Skeletal muscle cell (primary cell): ENCODE results near the gene DHRS12.

Source experiments
- DNase-seq: peaks from one replicate; pipeline ENCODE4 v3.0.0-alpha.2; 2010; ENCODE audit warnings: low read depth
- H3K4me3 ChIP-seq: 2 replicates; pipeline ENCODE4 v1.5.1; 2011; ENCODE audit warnings: low read depth, mild to moderate bottlenecking, control low read depth, low read length, moderate library complexity

Gene DHRS12

DNA sequence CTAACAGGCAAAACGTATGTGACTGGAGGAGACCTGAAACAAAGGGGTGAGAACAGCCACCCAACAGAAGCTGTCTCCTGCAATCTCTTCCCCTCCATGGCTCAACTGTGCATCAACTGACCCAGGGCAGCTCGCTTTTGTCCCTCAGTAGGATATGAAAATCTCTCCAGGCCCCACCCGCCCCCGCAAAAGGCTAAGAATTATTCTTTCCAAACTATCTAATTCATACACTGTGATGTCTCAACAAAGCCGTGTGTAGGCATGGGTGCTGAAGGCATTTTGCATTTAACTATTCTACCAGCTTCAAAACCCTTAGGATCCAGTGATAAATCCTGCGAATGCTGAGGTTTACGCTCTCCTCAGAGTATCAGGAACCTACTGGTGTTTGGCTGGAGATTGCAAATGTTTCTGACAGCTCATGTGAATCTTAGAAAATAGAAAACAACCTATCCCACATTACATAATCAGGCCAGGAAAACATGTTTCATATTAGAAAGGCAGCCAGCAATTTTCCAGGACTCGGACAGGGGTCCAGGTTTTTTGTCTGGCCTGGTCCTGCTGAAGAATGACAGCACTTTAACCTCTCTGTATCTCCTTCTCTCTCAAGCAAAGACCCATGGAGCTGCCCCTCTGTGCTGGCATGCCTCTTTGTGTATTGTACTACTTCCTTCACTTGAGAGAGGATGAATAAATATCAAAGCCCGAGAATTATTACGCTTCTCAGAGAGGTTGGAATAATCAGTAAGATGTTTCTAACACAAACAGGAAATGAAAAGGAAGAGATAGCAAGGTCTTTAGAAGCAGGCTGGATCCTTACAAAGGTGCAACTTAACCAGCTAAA lies 17.3 kb downstream of the DHRS12 start:
- no peak overlapping the region for H3K4me3 ChIP-seq
- DNase-seq = no peak

DNA sequence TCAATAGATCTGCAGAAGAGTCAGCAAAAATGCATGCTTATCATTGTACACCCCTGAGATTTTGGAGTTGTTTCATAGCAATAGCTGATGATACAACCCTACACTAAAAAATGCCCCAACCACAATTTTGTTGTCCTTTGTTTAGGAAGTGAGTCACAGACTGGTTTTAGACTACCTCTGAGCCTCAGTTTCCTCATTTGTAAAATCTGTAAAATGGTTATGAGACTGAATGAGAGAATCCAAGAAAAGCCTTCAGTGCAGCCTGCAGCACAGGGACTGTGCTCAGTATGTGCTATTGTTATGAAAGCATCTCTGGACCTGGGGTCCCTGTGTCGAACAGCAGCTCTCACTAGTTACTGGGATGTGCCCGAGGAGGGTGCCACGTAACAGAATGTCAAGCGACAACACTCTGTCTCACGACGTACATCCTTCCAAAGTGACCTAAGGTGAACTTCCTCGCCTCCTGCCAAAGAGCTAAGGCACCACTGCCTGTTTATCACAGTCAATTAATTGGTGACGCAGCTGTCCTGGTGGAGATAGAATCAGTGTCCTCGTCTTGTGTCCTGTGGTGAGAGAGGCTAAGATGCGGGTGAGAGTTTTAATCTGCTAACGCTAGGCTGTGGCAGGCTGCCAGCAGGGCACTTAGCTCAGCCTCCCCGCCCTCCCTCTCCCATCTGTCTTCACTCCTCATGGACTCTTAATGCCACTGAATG lies 18.1 kb downstream of the DHRS12 start:
- DNase-seq = no peak
- H3K4me3 ChIP-seq = no peak overlapping the region

DNA sequence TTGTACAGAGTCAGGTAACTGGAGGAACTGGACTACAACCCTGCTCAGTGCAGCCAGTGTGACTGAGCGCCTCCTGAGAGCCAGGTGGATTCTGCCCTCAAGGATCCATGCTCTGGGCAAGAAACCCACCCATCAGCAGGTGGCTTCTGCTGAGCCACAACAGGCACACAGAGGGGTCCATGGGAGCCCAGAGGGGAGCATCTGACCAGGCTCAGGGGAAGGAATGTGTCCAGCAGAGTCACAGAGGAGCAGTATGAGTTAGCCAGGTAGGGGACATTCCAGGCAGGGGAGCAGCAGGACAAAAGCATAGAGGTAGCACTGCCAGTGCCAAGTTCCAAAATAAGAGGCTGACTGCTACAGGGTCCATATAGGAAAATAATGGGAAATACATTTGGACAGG lies 19.9 kb downstream of the DHRS12 start:
- no peak for DNase-seq
- H3K4me3 ChIP-seq = no peak overlapping the region

DNA sequence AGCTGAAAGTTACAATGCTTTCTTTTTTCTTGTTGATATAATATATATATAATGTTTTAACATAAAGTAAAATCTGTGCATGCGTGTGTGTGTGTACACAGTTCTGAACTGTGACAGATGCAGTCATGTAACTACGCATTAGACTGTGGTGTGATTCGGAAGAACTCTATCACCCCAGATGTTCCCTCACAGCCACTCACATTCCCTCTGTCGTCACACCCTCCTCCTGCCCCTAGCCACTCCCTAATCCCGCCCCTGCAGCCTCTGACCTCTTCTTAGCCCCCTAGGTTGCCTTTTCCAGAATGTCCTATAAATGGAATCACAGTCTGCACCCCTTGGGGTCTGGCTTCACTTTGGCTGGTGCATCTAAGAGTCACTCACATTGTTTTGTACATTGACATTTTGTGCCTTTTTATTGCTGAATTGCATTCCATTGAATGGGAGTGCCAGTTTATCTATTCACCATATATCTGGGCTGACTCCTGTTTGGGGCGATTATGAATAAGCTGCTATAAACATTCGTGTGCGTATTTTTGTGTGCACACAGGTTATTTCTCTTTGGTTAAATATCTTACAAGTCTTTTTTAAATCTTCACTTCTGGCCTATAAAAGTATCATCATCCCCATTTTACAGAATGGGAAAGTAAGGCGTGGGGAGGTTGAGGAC lies 20.4 kb downstream of the DHRS12 start:
- H3K4me3 ChIP-seq = no peak overlapping the region
- DNase-seq = no peak

DNA sequence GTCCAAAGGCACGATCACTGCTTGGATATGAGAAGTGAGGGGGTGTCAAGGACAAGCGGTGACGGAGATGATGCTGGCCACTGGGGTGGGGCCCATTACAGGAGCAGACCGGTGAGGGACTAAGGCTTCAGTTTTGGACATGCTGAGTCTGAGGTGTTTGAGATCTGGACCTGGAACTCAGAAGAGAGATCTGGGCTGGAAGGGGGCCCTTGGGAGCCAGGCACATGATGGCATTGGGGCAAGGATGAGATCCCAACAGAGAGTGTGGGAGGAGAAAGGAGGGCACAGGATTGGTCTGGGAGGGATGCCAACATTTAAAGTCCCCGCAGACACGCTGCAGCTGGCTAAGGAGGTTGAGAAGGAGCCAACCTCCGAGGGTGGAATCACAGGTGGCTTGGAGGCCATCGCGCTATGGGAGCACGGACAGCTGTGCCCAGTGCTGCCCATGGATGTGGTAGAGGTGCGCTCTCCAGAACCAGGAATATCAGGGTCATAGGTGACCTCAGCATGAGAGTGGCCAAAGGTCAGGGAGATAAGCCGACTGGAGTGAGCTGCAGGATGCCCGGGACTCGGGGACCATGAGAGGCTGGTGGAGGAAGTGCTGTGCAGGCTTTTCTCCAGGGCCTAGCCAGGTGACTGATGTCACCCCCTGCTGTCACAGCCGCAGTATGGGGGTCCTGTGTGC lies 21.8 kb downstream of the DHRS12 start:
- H3K4me3 ChIP-seq = no peak overlapping the region
- no peak for DNase-seq

DNA sequence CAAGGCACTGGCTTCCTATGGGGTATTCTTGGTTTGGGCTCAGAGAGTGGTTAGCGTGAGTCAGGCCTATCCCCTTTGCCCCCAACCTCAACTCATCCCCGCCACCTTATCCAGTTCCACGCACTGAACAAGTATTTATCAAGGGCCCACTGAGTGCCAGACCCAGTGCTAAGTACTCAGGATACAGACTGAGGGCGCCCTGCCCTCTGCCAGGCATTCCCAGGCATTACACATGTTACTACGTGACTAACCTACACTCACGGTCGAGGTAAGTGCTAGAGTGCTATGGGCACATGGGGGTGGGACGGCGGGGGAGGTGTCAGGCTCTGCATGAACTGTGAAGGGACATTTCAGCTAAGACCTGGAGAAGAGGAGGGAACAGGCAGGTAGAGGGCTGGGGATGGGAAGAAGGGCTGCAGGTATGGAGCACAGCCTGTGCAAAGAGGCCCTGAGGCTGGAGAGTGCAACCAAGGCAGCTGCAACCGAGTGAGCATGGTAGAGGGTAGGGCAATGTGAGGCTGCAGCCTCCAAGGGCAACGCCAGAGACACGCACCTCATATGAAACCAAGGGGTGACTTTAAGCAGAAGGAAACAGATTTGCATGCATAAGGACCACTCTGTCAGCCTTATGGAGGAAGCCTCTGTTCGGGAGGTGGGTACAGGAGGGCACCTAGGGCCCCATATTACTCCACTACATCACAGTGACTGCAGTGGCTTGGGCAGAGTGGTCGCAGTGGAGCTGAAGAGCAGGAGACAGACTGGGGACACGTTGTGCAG lies 22.5 kb downstream of the DHRS12 start:
- H3K4me3 ChIP-seq = no peak overlapping the region
- DNase-seq = no peak

DNA sequence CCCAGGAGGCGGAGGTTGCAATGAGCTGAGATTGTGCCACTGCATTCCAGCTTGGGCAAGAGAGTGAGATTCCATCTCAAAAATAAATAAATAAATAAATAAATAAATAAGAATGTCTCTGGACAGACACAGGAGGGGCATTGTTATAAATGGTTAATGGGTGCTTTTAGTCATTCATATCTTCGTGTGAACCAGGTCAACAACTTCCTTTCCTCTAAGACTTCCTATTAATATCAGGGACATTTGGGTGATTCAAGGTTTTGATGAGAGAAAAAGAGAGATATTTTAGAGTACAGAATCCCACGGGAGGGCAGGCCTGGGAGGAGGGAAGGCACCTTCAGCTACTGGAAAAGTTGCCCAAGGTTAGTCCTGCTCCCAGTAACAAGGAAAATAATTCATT lies 23.9 kb downstream of the DHRS12 start:
- no peak overlapping the region for H3K4me3 ChIP-seq
- no peak for DNase-seq

DNA sequence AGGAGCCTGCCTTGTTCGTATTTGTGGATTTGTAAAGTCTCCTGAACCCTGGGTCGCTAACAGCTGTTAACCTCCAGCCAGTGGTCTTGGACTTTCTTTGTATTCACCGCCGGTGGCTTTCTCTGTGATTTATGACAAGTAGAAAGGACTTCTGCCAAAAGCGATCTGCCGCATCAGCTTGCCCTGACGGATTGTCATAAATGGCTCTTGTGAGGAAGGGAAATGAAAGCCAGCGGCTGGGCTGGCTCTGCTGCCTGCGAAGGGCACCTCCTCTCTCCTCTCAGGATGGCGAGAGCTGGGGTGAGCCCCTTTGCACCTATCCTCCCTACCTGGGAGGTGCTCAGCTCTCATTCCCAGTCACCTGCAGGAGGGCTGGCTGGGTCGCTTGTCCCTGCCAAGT lies 25.6 kb downstream of the DHRS12 start:
- H3K4me3 ChIP-seq = no peak overlapping the region
- no peak for DNase-seq

DNA sequence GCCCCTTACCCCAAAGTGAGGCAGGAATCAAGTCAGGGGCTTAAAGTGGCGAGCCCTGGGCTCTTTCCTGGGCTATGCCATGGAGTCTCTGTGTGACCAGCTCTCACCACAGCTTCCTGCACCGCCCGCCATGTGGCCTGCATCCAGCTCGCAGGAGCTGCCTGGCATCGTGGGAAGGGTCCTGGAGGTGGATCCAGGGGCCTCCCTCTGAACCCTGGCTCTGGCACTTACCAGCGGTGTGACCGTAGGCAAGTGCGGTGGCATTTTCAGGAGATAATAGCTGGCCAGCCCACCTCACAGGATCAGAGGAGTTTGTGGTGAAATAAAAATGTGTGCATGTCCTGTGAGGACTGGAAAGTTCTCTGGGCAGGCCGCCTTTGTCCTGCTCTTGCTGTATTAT lies 26.0 kb downstream of the DHRS12 start:
- no peak overlapping the region for H3K4me3 ChIP-seq
- no peak for DNase-seq

DNA sequence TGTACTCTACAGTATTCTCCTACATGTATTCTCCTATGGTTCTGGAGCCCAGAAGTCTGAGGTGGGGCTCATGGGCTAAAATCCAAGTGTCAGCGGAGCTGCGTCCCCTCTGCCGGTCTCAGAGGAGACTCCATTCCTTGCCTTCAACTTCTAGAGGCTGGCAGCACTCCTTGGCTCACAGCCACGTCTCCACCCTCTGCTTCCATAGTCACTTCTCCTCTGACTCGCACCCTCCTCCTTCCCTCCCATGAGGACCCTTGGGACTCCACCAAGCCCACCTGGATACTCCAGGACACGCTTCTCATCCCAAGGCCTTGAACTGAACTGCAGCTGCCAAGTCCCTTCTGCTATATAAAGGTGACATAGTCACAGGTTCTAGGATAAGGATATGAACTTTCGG lies 27.8 kb downstream of the DHRS12 start:
- H3K4me3 ChIP-seq = no peak overlapping the region
- DNase-seq = no peak

DNA sequence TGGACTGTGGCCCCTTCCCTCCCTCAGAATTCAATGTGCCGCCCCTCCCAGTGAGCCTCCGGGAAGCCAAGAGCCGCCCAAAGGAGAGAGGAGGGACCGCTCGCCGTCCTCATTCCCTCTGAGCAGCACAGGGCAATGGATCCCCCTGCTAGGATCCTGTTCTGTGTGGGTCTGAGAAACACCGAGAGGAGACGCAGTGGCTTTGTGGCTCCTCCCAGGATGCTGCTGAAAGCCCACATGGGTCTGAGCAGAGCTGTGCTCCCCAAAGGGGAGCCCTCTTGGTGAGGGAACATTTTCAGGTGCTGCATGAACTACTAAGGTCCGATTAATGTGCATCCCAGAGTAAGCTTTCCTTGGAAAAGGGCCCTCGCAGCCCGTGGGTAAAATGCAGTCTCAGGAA lies 30.4 kb downstream of the DHRS12 start:
- H3K4me3 ChIP-seq = no peak overlapping the region
- no peak for DNase-seq

DNA sequence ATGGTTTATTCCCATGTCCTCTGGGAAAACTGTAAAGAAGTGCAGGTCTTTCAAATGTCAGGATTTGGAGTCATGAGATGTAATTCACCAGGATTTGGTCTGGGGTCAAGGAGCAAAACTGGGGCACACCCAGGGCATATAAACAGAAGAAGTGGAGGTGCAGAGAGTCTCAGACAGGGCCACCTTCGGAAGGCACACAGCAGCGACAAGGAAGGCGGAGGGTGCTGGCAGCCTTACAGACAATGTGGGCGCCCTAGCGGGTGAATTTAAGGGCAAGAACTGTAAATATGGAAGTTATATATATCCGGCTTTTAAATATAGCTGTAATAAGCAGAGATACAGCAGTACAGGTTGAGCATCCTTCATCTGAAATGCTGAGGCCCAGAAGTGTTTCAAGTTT lies 31.2 kb downstream of the DHRS12 start:
- no peak overlapping the region for H3K4me3 ChIP-seq
- DNase-seq = no peak

DNA sequence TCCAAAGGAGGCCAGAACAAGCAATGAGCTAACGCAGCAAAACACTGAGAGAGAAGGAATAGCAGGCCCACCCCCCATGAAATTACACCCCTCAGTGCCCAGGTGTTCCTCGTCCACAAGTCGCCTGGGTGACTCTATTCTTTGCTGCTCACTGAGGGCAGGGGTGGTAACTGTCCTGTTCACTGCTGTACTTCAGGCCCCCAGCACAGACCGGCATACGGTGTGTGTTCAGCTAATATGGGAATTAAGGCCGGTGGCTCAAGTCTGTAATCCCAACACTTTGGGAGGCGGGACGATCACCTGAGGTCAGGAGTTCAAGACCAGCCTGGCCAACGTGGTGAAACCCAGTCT lies 31.9 kb downstream of the DHRS12 start:
- no peak overlapping the region for H3K4me3 ChIP-seq
- DNase-seq = no peak

DNA sequence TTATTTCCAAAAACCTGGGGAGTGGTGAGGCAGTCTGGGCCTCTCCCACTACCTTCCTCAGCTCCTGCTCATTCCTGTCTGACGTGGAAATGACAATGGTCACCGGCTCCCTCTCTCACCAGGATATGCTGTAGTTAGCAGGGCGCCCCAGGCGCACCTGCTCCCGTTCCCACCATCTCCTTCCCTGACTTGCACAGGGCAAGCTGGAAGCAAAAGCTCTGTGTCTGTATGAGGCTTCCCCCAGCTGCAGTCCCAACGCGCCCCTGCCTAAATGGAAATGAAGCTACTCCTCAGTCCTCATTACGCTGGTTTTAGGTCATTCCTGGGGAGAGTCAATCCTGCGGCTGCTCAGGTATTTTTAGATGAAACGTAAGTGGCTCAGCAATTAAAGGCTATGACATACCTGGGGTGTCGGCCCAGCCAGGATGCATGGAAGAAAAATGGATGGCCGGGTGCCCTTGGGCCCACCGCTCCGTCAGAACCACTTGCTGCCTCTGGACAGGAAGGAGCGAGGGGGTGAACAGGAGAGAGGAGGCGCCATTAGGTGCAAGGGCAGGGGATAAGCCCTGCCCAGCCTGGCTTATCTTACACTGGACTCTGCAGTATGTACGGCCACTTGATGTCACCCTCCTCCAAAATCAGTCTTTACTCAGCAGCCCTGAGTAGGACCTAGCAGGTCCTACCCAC lies 32.4 kb downstream of the DHRS12 start:
- no peak overlapping the region for H3K4me3 ChIP-seq
- DNase-seq = no peak

DNA sequence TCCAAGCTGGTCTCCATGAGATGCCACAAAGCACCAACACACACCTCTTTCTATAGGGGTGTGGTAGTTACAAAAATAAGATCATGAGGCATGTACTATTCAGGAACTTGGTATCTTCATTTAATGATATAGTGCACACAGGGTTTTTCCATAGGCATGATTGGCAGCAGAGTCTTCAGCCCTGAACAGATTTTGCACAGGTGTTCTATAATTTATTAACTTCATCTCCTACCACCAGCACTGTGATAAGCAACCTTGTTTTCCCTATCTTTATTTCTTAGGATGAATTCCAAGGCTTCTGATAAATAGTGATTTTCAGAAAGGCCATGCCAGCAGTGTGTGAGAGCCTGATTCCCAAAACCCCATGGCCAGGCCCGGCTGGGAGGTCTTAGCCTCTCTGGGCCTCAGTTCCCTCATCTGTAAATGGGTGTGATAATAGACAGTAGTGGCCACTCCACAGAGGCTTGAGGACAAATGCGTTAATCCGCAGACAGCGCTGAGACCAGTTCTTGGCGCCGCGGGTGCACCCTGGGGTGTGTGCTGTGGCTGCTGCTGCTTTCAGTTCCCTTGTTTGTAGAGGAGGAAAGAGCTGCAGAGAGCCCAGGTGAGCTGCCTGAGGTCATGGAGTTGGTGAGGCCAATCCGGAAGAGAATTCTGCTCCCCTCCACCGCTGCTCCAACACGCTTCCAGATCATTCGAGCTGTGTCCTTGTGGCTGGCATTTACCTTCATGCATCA lies 33.1 kb downstream of the DHRS12 start:
- H3K4me3 ChIP-seq = no peak overlapping the region
- DNase-seq = no peak

DNA sequence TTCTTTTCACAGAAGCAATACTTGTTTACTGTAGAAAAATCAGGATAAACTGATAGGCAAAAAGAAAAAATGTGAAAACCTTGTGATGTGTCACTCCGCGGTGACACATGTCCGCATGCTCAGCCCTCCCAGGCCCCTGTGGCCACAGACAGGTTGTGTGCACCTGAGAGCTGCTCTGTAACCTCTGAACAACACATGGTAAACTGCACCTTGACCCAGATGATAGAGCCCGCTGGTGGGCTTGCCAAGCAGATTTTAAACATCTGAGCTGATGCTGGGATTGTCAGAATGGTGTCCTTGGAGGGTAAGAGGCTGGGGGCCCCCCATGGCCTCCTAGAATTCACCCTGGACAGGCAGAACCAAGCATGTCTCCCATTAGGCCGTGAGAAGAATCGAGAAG lies 33.8 kb downstream of the DHRS12 start:
- no peak for DNase-seq
- no peak overlapping the region for H3K4me3 ChIP-seq

DNA sequence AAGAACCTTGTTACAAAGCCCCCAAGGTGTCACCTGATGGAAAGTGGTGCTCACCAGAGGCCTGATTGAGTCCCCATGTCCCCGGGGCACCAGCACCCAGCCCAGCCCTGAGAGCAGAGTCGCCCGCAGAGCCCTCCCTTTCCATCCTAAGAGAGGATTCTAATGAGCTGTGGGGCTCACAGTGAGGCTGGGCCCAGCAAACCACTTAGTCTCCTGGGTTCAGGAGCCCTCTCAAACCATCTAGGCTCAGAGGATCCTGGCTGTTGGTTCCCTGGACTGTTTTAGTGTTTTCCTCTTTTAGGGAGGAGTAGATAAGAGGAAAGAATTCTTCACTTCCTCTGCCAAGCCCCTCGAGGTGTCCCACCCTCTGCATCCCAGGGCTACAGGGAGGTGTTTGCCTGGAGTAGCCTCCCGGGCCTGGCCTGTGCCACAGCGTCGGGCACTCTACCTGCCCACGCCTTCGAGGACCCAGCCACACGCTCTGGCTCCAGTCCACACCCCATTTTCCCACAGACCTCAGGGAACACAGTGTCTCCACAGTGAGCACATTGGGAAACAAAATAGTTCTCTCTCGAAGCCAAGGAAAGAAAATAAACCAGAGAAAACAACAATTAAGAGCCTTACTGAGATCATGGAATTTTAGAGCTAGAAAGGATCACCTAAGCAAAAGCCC lies 34.4 kb downstream of the DHRS12 start:
- no peak for DNase-seq
- H3K4me3 ChIP-seq = no peak overlapping the region

DNA sequence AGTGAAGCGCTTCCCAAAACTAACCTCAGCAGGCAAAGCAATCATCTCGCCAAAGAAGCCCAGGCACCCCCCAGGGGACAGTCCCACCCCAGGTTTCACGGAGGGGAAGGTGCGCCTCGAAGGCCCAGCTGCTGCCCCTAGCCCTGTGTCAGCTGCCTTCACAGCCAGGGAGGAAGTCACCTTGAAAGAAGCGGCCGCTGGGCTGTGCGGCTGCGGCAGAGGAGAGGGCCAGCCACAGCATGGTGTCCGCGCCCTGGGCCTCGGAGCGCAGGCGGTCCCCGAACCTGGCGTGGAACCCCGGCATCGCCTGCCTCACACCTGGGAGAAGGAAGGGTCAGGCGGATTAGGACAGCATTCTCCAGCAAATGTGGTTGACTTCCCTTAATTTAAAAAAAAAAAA lies 35.0 kb downstream of the DHRS12 start:
- DNase-seq = no peak
- no peak overlapping the region for H3K4me3 ChIP-seq
